Subcutaneous abdominal adipose tissue (tissue), 5 donors: ENCODE data around the gene TMC6.

Source experiments
- H3K27ac ChIP-seq: one replicate; pipeline ENCODE4 v1.7.0; 2013; ENCODE audit warnings: low read depth, mild to moderate bottlenecking, inconsistent platforms, low read length, moderate library complexity
- H3K27me3 ChIP-seq, 5 donors: one replicate each; pipeline ENCODE4 v1.7.0; 2013; ENCODE audit warnings: low read length in 5 of 5, inconsistent platforms in 1 of 5; ENCODE audit not compliant: control insufficient read depth in 5 of 5, insufficient read depth in 4 of 5
- H3K36me3 ChIP-seq, 5 donors: one replicate each; pipeline ENCODE4 v1.7.0; 2013; ENCODE audit warnings: low read length in 5 of 5; ENCODE audit not compliant: control insufficient read depth in 5 of 5, insufficient read depth in 5 of 5
- H3K4me1 ChIP-seq, 5 donors: one replicate each; pipeline ENCODE4 v1.7.0; 2013; ENCODE audit warnings: low read length in 5 of 5, mild to moderate bottlenecking in 3 of 5, moderate library complexity in 1 of 5; ENCODE audit not compliant: control insufficient read depth in 5 of 5, insufficient read depth in 5 of 5
- H3K4me3 ChIP-seq, 5 donors: one replicate each; pipeline ENCODE4 v1.7.0; 2013; ENCODE audit warnings: low read length in 5 of 5, low read depth in 1 of 5
- H3K9ac ChIP-seq, 5 donors: one replicate each; pipeline ENCODE4 v1.7.0; 2013; ENCODE audit warnings: low read length in 5 of 5, mild to moderate bottlenecking in 4 of 5, moderate library complexity in 3 of 5
- H3K9me3 ChIP-seq, 5 donors: one replicate each; pipeline ENCODE4 v1.7.0; 2013; ENCODE audit warnings: low read length in 5 of 5; ENCODE audit not compliant: control insufficient read depth in 5 of 5
- donor health status: healthy.
- donor health status: healthy.
- donor health status: healthy.
- donor health status: healthy.
- donor health status: healthy.

Gene TMC6

GRCh38 chr17:78129351-78130089 is 965 bp upstream of the TMC6 start:
- peaks cover 12 to 93% (median 83%) of the 10 kb centered on the region in 5 donors for H3K4me1 ChIP-seq
- peak overlapping the region; percentile 46 for H3K27ac ChIP-seq
- peak overlapping the region in 2 of 5 donors; percentile 77 to 81 for H3K4me3 ChIP-seq
- H3K9me3 ChIP-seq: no peaks in the 10 kb centered on the region
- H3K27me3 ChIP-seq: peaks cover 0 to 12% (median 0%) of the 10 kb centered on the region in 5 donors
- peaks cover 0 to 18% (median 6%) of the 10 kb centered on the region in 5 donors for H3K36me3 ChIP-seq
- H3K9ac ChIP-seq: no peak overlapping the region

GRCh38 chr17:78127888-78128550 is 536 bp downstream of the TMC6 start:
- H3K4me1 ChIP-seq: peaks cover 7 to 86% (median 78%) of the 10 kb centered on the region in 5 donors

GRCh38 chr17:78127239-78127887 is 1.2 kb downstream of the TMC6 start:
- peaks cover 0 to 40% (median 25%) of the 10 kb centered on the region in 5 donors for H3K36me3 ChIP-seq
- H3K27me3 ChIP-seq: peaks cover 0 to 12% (median 0%) of the 10 kb centered on the region in 5 donors
- H3K9me3 ChIP-seq: no peaks in the 10 kb centered on the region
- H3K27ac ChIP-seq: peak overlapping the region; percentile 84
- H3K4me1 ChIP-seq: peaks cover 7 to 86% (median 73%) of the 10 kb centered on the region in 5 donors
- peak overlapping the region; percentile 50 to 81 (median 70) for H3K4me3 ChIP-seq
- peak overlapping the region in 4 of 5 donors; percentile 79 to 86 (median 82) for H3K9ac ChIP-seq

More at GRCh38 chr17:78127888-78128550, 536 bp downstream of the TMC6 start:
- Histone ChIP-seq H3K4me3 (peak overlapping the region in 4 of 5 donors; percentile 68 to 81 (median 76)), H3K27ac (peak overlapping the region; percentile 84), H3K36me3 (peaks cover 0 to 33% (median 19%) of the 10 kb centered on the region in 5 donors), H3K9me3 (no peaks in the 10 kb centered on the region), H3K27me3 (peaks cover 0 to 12% (median 0%) of the 10 kb centered on the region in 5 donors), H3K9ac (peak overlapping the region in 4 of 5 donors; percentile 79 to 86 (median 82))

- Histone ChIP-seq H3K9me3 (no peaks in the 10 kb centered on the region), H3K36me3 (peaks cover 0 to 45% (median 30%) of the 10 kb centered on the region in 5 donors), H3K27me3 (peaks cover 0 to 12% (median 0%) of the 10 kb centered on the region in 5 donors), H3K27ac (peak overlapping the region; percentile 84), H3K4me3 (peak overlapping the region; percentile 26 to 81 (median 68)), H3K9ac (peak overlapping the region in 4 of 5 donors; percentile 79 to 86 (median 82)), H3K4me1 (peaks cover 7 to 87% (median 71%) of the 10 kb centered on the region in 5 donors)
Measured at GRCh38 chr17:78126895-78127238, 1.7 kb downstream of the TMC6 start.

- no peaks in the 10 kb centered on the region for H3K9me3 ChIP-seq
- H3K36me3 ChIP-seq: peaks cover 0 to 51% (median 36%) of the 10 kb centered on the region in 5 donors
- H3K27me3 ChIP-seq: peaks cover 0 to 11% (median 0%) of the 10 kb centered on the region in 5 donors
- H3K27ac ChIP-seq: peak overlapping the region; percentile 84
- H3K9ac ChIP-seq: peak overlapping the region in 2 of 5 donors; percentile 30 to 83
- peaks cover 7 to 88% (median 72%) of the 10 kb centered on the region in 5 donors for H3K4me1 ChIP-seq
- peak overlapping the region in 3 of 5 donors; percentile 11 to 81 (median 77) for H3K4me3 ChIP-seq
Measured at GRCh38 chr17:78125976-78126894, 2.3 kb downstream of the TMC6 start.

- H3K36me3 ChIP-seq: peaks cover 0 to 60% (median 44%) of the 10 kb centered on the region in 5 donors
Measured at GRCh38 chr17:78125138-78125913, 3.2 kb downstream of the TMC6 start.

GRCh38 chr17:78124836-78125137 is 3.8 kb downstream of the TMC6 start:
- no peaks in the 10 kb centered on the region for H3K9me3 ChIP-seq
- no peak overlapping the region for H3K9ac ChIP-seq
- peaks cover 0 to 64% (median 45%) of the 10 kb centered on the region in 5 donors for H3K36me3 ChIP-seq
- H3K27ac ChIP-seq: no peak overlapping the region
- no peaks in the 10 kb centered on the region for H3K27me3 ChIP-seq
- peaks cover 5 to 74% (median 58%) of the 10 kb centered on the region in 5 donors for H3K4me1 ChIP-seq
- peak overlapping the region in 1 of 5 donors; percentile 81 for H3K4me3 ChIP-seq

More at GRCh38 chr17:78125138-78125913, 3.2 kb downstream of the TMC6 start:
- Histone ChIP-seq H3K9ac (peak overlapping the region in 2 of 5 donors; percentile 17 to 30), H3K27me3 (peaks cover 0 to 2% (median 0%) of the 10 kb centered on the region in 5 donors), H3K4me3 (peak overlapping the region in 2 of 5 donors; percentile 77 to 81), H3K27ac (no peak overlapping the region), H3K4me1 (peaks cover 5 to 79% (median 63%) of the 10 kb centered on the region in 5 donors), H3K9me3 (no peaks in the 10 kb centered on the region)

- H3K9me3 ChIP-seq: no peaks in the 10 kb centered on the region
- H3K27ac ChIP-seq: no peak overlapping the region
- peaks cover 5 to 68% (median 52%) of the 10 kb centered on the region in 5 donors for H3K4me1 ChIP-seq
- no peak overlapping the region for H3K9ac ChIP-seq
- peaks cover 0 to 67% (median 47%) of the 10 kb centered on the region in 5 donors for H3K36me3 ChIP-seq
- H3K27me3 ChIP-seq: no peaks in the 10 kb centered on the region
- peak overlapping the region in 1 of 5 donors; percentile 81 for H3K4me3 ChIP-seq
Measured at GRCh38 chr17:78124081-78124835, 4.3 kb downstream of the TMC6 start.
